Measurements from ENCODE around the gene SNX7.

GRCh38 chr1:98697781-98698180 lies 36.3 kb downstream of the SNX7 start:
- TF ChIP-seq POLR2A (IDR thresholded peaks at IDR 0.05): no peak
- TF ChIP-seq, protein P1, sequence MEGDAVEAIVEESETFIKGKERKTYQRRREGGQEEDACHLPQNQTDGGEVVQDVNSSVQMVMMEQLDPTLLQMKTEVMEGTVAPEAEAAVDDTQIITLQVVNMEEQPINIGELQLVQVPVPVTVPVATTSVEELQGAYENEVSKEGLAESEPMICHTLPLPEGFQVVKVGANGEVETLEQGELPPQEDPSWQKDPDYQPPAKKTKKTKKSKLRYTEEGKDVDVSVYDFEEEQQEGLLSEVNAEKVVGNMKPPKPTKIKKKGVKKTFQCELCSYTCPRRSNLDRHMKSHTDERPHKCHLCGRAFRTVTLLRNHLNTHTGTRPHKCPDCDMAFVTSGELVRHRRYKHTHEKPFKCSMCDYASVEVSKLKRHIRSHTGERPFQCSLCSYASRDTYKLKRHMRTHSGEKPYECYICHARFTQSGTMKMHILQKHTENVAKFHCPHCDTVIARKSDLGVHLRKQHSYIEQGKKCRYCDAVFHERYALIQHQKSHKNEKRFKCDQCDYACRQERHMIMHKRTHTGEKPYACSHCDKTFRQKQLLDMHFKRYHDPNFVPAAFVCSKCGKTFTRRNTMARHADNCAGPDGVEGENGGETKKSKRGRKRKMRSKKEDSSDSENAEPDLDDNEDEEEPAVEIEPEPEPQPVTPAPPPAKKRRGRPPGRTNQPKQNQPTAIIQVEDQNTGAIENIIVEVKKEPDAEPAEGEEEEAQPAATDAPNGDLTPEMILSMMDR (IDR thresholded peaks at IDR 0.05): no peak

Data from body of pancreas (tissue), 4 donors.